Suprapubic skin (tissue), 4 donors: Measurements from ENCODE around the gene HYAL2.

Experiments used
- CTCF ChIP-seq, 2 donors: fragments of 200-600 bp in 1 of 2; fragments of 450-650 bp in 1 of 2; sonication (generic) in 1 of 2; IDR thresholded peaks; one replicate each; pipeline ENCODE4 v1.5.1; 2016 to 2019; ENCODE audit warnings: antibody characterized with exemption in 2 of 2, mild to moderate bottlenecking in 1 of 2, moderate library complexity in 1 of 2
- POLR2A ChIP-seq, 2 donors: fragments of 450-650 bp; IDR thresholded peaks; one replicate each; pipeline ENCODE4 v1.6.1; 2017; ENCODE audit warnings: antibody characterized with exemption in 2 of 2, mild to moderate bottlenecking in 2 of 2, moderate library complexity in 2 of 2
- POLR2AphosphoS5 ChIP-seq, 3 donors: sonication (generic); formaldehyde crosslinking; IDR thresholded peaks; one replicate each; pipeline ENCODE4 v1.6.1; 2017; ENCODE audit warnings: antibody characterized with exemption in 3 of 3

- TF ChIP-seq CTCF (IDR thresholded peaks at IDR 0.05) (no peak), POLR2AphosphoS5 (IDR thresholded peaks at IDR 0.05) (no peak), POLR2A (IDR thresholded peaks at IDR 0.05) (no peak)
These were observed 17.1 kb upstream of the HYAL2 start for GRCh38 chr3:50339485-50340146.
